ENCODE measurements around the gene INO80E.
A peak's percentile ranks its signal among the peaks of the same experiment; 100 is the strongest.
"Not testable (repeated sequence)": the region's sequence is repeated elsewhere in the genome, so short reads cannot be mapped to it uniquely, and the experiment has no call there.

INO80E gene

GRCh38 chr16:30010844-30011713 lies 15.0 kb downstream of the INO80E start, which contains the start of gene DOC2A:
TSS of gene DOC2A (minus strand) at chr16:30011027. CDS start at chr16:30010222, 805 bp downstream.
- DNase-seq (ENCODE audit: low spot score): no peak

GRCh38 chr16:30011714-30012504 lies 15.9 kb downstream of the INO80E start:
- no peak for DNase-seq (ENCODE audit: low spot score)

GRCh38 chr16:30012598-30012997 lies 16.6 kb downstream of the INO80E start:
- not testable (repeated sequence) for DNase-seq (ENCODE audit: low spot score)

GRCh38 chr16:30015450-30015849 lies 19.4 kb downstream of the INO80E start:
- DNase-seq (ENCODE audit: low spot score): not testable (repeated sequence)

- DNase-seq (ENCODE audit: low spot score): no peak
These were observed 20.7 kb downstream of the INO80E start for GRCh38 chr16:30016555-30017276.

- DNase-seq (ENCODE audit: low spot score): no peak
These were observed 21.2 kb downstream of the INO80E start for GRCh38 chr16:30017277-30017656.

- DNase-seq (ENCODE audit: low spot score): not testable (repeated sequence)
These were observed 21.9 kb downstream of the INO80E start for GRCh38 chr16:30017937-30018336.

- DNase-seq (ENCODE audit: low spot score): no peak
These were observed 22.7 kb downstream of the INO80E start for GRCh38 chr16:30018731-30019158.

GRCh38 chr16:30022887-30023286 lies 26.8 kb downstream of the INO80E start, which contains the start of gene C16orf92:
TSS of gene C16orf92 (plus strand) at chr16:30023198. CDS start at chr16:30023341, 143 bp downstream.
- no peak for DNase-seq (ENCODE audit: low spot score)

- no peak for DNase-seq (ENCODE audit: low spot score)
These were observed 27.5 kb downstream of the INO80E start for GRCh38 chr16:30023586-30023985.

- DNase-seq (ENCODE audit: low spot score): no peak
These were observed 28.4 kb downstream of the INO80E start for GRCh38 chr16:30024451-30024850.

GRCh38 chr16:30025156-30025555 lies 29.1 kb downstream of the INO80E start:
- DNase-seq (ENCODE audit: low spot score): no peak

- no peak for DNase-seq (ENCODE audit: low spot score)
These were observed 29.5 kb downstream of the INO80E start for GRCh38 chr16:30025574-30025973.

- no peak for DNase-seq (ENCODE audit: low spot score)
These were observed 30.4 kb downstream of the INO80E start for GRCh38 chr16:30026449-30026848.

GRCh38 chr16:30027588-30028437 lies 31.8 kb downstream of the INO80E start:
- DNase-seq (ENCODE audit: low spot score): no peak

- DNase-seq (ENCODE audit: low spot score): no peak
These were observed 32.5 kb downstream of the INO80E start for GRCh38 chr16:30028438-30029076.

- no peak for DNase-seq (ENCODE audit: low spot score)
These were observed 34.1 kb downstream of the INO80E start for GRCh38 chr16:30030011-30030685.

- peak; percentile 74 for DNase-seq (ENCODE audit: low spot score)
These were observed 34.9 kb downstream of the INO80E start, which contains the start of gene TLCD3B for GRCh38 chr16:30030841-30031413. TSS of gene TLCD3B (minus strand) at chr16:30031271. CDS start at chr16:30030527, 744 bp downstream.

GRCh38 chr16:30031477-30031918 lies 35.5 kb downstream of the INO80E start:
- peak; percentile 18 for DNase-seq (ENCODE audit: low spot score)

All from cerebellar cortex (tissue), 1 donor.